NCI-H1436 treated with DMSO at 0.1 percent for 48 hours (cell line): Measurements from ENCODE around the gene GRIN2A.

Source experiments
- DNase-seq: peaks from one replicate; lab custom pipeline; 2025; lab: John Stamatoyannopoulos, UW

Gene GRIN2A

GRCh38 chr16:9859701-9860327 lies 322.4 kb downstream of the GRIN2A start:
- DNase-seq = no peak

GRCh38 chr16:9854675-9855074 lies 327.6 kb downstream of the GRIN2A start:
- no peak for DNase-seq

- no peak for DNase-seq
Observed at GRCh38 chr16:9852003-9852402, 330.2 kb downstream of the GRIN2A start.

- DNase-seq = no peak
Observed at GRCh38 chr16:9850817-9851216, 331.4 kb downstream of the GRIN2A start.

GRCh38 chr16:9849697-9850245 lies 332.5 kb downstream of the GRIN2A start:
- DNase-seq = no peak

GRCh38 chr16:9847146-9847545 lies 335.1 kb downstream of the GRIN2A start:
- DNase-seq = no peak

GRCh38 chr16:9846362-9847099 lies 335.7 kb downstream of the GRIN2A start:
- DNase-seq = no peak

GRCh38 chr16:9845661-9846361 lies 336.4 kb downstream of the GRIN2A start:
- DNase-seq = no peak

- no peak for DNase-seq
Observed at GRCh38 chr16:9844361-9844760, 337.9 kb downstream of the GRIN2A start.

GRCh38 chr16:9843424-9844018 lies 338.7 kb downstream of the GRIN2A start:
- no peak for DNase-seq

- no peak for DNase-seq
Observed at GRCh38 chr16:9840761-9841665, 341.2 kb downstream of the GRIN2A start.

GRCh38 chr16:9837481-9837880 lies 344.7 kb downstream of the GRIN2A start:
- no peak for DNase-seq

- DNase-seq = no peak
Observed at GRCh38 chr16:9836118-9836736, 346.0 kb downstream of the GRIN2A start.

GRCh38 chr16:9827062-9827752 lies 355.0 kb downstream of the GRIN2A start:
- DNase-seq = no peak

- DNase-seq = no peak
Observed at GRCh38 chr16:9826656-9827055, 355.6 kb downstream of the GRIN2A start.

GRCh38 chr16:9824200-9825068 lies 357.8 kb downstream of the GRIN2A start:
- DNase-seq = no peak

GRCh38 chr16:9823510-9823909 lies 358.7 kb downstream of the GRIN2A start:
- no peak for DNase-seq

- DNase-seq = no peak
Observed at GRCh38 chr16:9821970-9822369, 360.3 kb downstream of the GRIN2A start.

- DNase-seq = no peak
Observed at GRCh38 chr16:9821331-9821730, 360.9 kb downstream of the GRIN2A start.
